Skin epidermis (tissue), 12 donors: ENCODE data around the gene AIDA.
"Not testable (repeated sequence)": the region's sequence is repeated elsewhere in the genome, so short reads cannot be mapped to it uniquely, and the experiment has no call there.

Experiments
- H3K27ac ChIP-seq, 21 experiments: fragments of 200-600 bp; sonication (generic) in 11 of 21; one replicate each; pipeline ENCODE4 v1.5.0; 2020; ENCODE audit warnings: mild to moderate bottlenecking in 3 of 21, inconsistent platforms in 2 of 21, moderate library complexity in 2 of 21
- H3K4me3 ChIP-seq, 7 experiments: fragments of 200-600 bp; sonication (generic) in 2 of 7; one replicate each; pipeline ENCODE4 v1.5.0; 2020; ENCODE audit warnings: inconsistent platforms in 2 of 7, mild to moderate bottlenecking in 2 of 7, moderate library complexity in 1 of 7

The AIDA gene, protein sequence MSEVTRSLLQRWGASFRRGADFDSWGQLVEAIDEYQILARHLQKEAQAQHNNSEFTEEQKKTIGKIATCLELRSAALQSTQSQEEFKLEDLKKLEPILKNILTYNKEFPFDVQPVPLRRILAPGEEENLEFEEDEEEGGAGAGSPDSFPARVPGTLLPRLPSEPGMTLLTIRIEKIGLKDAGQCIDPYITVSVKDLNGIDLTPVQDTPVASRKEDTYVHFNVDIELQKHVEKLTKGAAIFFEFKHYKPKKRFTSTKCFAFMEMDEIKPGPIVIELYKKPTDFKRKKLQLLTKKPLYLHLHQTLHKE

GRCh38 chr1:222712253-222713090, at the start of gene AIDA, which contains the start of gene BROX:
Gene AIDA (minus strand): TSS chr1:222712491. CDS start chr1:222712317, 174 bp downstream.
Gene BROX (plus strand): TSS chr1:222712564. CDS start chr1:222715700, 3,136 bp downstream.
- Histone ChIP-seq H3K27ac (peak within 1 kb of the TSS; percentile 87 to 100 (median 98)), H3K4me3 (peak within 1 kb of the TSS; percentile 60 to 93 (median 80))

GRCh38 chr1:222761083-222761482, 48.8 kb upstream of the AIDA start:
- no peak overlapping the region for H3K4me3 ChIP-seq
- H3K27ac ChIP-seq = peak overlapping the region in 1 of 21 experiments; percentile 22

DNA sequence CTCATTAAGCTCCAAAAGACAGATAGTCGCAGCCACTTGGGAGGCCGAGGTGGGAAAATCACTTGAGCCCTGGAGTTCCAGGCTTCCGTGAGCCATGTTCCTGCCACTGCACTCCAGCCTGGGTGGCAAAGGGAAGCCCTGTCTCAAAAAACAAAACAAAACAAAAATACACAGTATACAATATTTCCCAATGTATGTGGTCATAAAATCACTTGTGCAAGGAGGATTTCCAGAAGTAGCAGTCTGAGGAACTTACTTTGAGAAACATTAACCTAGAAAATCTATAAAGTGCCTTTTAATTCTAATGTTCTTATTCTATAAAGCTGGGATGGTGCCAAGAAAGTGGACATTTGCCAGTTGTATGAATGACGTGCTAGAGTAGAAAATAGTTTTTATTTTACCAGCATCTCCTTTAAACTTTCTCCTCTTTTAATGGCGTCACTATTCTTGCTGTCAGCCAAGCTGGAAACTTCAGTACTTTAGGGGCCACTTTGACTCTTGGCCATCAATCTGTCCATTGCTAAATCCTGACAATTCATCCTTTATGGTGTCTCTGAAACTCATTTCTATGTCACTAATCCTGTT, 47.3 kb upstream of the AIDA start:
- H3K4me3 ChIP-seq = no peak overlapping the region
- peak overlapping the region in 1 of 21 experiments; percentile 26 for H3K27ac ChIP-seq

DNA sequence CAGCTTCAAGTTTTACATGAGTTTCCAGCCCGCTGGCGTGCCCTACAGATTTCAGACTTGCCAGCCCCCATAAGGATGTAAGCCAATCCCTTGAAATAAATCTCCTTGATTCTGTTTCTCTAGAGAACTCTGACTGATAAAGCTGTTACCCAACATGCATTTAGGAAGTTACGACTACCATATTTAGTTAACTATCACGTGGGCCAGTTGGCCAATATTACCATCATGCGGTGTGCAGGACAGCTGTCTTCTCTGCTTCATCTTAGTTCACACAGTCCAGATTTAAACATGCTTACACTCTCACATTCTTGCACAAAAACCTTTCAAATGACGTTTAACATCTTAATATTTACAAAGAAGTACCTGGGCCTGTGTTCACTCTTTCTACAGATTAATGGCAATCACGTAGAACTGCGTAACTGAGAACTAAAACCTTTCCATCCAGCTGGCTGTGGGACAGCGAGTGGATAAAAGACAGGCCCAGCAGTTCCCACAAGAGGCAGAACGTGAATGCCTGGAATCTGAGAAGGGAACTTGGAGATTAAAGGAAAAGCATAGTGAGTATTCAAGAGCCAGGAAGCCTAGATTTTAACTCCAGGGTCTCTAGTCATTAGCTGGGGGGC, 45.5 kb upstream of the AIDA start:
- Histone ChIP-seq H3K4me3 (no peak overlapping the region), H3K27ac (no peak overlapping the region)

DNA sequence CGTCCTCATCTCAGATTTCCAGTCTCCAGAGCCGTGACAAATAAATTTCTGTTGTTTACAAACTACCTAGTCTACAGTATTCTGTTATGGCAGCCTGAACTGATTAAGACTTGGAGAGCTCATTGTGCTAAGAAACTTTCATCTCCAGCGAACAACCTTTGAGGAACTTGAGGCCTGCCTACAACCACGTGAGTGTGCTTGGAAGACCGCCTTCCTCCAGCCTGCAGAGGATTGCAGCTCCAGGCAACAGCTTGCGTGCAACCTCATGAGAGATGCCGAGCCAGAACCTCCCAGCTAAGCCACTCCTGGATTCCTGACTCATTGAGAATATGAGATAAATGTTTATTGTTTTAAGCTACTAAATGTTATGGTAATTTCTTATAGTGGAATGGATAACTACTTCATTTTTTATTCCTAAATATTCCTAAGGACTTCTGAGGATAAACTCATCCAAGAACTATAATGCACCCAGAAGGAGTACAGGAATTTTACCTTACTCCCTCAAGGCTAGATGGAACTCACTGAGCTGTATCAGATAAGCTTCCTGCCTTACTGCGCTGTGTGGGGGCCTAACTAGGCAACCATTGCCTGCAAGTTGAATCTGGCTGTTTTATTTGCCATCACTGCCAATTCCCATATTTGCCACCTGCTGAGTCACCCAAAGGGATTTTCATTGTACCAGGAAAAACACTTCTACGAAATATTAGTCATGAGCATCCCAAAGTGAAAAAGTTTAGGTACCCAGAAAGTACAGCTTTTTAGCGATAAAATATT, 42.3 kb upstream of the AIDA start:
- Histone ChIP-seq H3K4me3 (no peak overlapping the region), H3K27ac (peak overlapping the region in 6 of 21 experiments; percentile 4 to 43 (median 14))

DNA sequence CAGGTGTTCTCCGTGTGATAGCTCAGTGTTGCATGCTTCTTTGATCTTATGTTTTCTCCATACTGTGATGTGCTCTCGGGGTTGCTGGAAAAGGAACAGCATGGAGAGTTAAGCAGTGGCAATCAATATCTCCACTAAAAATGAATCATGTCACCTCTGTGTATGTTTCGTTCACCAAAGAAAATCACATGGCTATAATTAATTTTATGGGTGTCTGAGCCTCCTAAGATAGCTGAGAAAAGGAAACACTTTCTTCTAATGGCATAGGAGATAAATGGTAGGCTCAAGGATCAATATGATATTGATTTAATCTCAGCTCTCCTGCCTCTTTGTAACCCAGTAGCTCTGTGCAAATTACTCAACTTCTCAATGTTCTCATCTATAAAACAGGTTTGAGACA, 39.0 kb upstream of the AIDA start:
- Histone ChIP-seq H3K4me3 (no peak overlapping the region), H3K27ac (no peak overlapping the region)

DNA sequence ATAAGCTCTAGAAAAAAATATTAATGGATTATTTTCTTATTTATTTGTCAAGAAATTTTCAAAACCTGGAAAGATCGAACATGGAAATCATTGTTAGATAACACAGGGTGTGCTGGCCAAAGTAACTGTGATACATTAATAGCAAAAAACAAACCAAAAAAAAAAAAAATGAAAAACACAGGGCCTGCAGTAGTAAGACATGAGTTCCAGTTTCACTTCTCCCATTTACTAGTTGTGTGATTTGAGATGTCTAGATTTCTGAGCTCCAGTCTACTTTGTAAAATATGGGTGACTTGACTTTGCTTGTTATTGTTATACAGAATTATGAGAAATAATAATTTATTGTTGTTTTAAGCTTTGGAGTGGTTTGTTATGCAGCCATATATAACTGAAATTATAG, 38.4 kb upstream of the AIDA start:
- no peak overlapping the region for H3K27ac ChIP-seq
- H3K4me3 ChIP-seq = no peak overlapping the region

- no peak overlapping the region for H3K4me3 ChIP-seq
- no peak overlapping the region for H3K27ac ChIP-seq
Measured at GRCh38 chr1:222749927-222750326, 37.6 kb upstream of the AIDA start.

GRCh38 chr1:222741630-222742457, 29.6 kb upstream of the AIDA start:
- not testable (repeated sequence) for H3K4me3 ChIP-seq, H3K27ac ChIP-seq

- Histone ChIP-seq H3K4me3 (no peak overlapping the region), H3K27ac (no peak overlapping the region)
Measured at GRCh38 chr1:222739929-222740328, 27.6 kb upstream of the AIDA start.

DNA sequence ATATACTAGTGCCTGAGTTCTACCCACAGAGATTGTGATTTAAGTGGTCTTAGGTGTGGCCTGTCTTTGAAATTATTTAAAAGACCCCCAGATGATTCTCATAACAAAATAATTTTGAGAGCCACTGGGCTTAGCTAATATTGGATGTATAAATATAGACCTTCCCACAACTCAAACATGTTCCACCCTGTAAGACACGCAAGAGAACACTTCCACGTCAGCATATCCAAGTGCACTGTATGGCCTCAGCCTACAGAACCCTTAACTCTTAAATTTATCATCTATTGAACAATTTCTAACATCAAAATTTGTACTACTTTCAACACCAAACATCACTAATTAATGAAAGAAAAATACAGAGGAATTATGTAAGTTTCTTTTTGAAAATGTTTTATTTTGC, 27.2 kb upstream of the AIDA start:
- H3K27ac ChIP-seq = no peak overlapping the region
- H3K4me3 ChIP-seq = no peak overlapping the region

- no peak within 1 kb of the TSS for H3K27ac ChIP-seq
Measured at GRCh38 chr1:222736972-222737371, 24.7 kb upstream of the AIDA start, which contains the start of gene FAM177B. Gene FAM177B (plus strand): TSS chr1:222737202. CDS start chr1:222746546, 9,344 bp downstream.

DNA sequence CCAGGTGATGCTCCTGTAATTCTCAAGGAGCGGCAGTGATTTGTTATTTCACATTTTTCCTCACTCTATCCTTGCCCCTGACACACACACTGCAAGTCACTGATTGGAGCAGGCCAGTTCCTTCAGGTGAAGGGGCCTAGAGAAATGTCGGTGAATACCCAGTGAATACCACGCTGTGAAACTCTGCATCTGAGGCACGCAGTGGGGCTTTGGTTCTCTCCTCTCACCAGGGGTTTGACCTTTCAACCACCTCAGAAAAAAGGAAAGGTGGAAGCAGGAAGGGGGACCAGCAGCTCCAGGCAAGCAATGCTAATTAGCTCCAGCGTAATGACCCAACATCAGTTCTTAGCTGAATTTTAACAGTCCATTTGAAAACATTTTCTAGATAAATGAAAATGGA, 24.2 kb upstream of the AIDA start:
- Histone ChIP-seq H3K27ac (no peak overlapping the region), H3K4me3 (no peak overlapping the region)

More at GRCh38 chr1:222736972-222737371, 24.7 kb upstream of the AIDA start, which contains the start of gene FAM177B:
- H3K4me3 ChIP-seq = no peak within 1 kb of the TSS

DNA sequence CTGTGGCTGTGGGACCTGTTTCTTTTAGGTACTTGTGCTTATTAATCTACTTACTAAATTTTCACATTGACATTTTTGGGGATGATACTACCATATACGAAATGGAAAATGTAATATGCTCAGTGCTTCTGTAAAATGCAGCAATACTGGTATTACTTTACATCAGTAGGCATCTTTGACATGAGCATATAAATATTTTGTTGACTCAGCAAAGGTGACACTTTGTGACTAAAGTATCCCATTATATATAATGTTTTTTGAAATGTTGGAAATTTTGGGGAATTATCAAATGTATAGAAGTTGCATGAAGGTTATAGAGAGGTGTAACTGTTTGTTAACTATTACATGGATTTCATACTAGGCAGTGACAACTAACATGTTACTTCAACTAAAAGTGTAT, 22.4 kb upstream of the AIDA start:
- H3K27ac ChIP-seq = no peak overlapping the region

GRCh38 chr1:222732216-222733159, 20.2 kb upstream of the AIDA start:
- no peak overlapping the region for H3K4me3 ChIP-seq
- H3K27ac ChIP-seq = no peak overlapping the region

More for the DNA sequence above, 22.4 kb upstream of the AIDA start:
- no peak overlapping the region for H3K4me3 ChIP-seq

- Histone ChIP-seq H3K4me3 (no peak overlapping the region), H3K27ac (no peak overlapping the region)
Measured at GRCh38 chr1:222730866-222731265, 18.6 kb upstream of the AIDA start.

DNA sequence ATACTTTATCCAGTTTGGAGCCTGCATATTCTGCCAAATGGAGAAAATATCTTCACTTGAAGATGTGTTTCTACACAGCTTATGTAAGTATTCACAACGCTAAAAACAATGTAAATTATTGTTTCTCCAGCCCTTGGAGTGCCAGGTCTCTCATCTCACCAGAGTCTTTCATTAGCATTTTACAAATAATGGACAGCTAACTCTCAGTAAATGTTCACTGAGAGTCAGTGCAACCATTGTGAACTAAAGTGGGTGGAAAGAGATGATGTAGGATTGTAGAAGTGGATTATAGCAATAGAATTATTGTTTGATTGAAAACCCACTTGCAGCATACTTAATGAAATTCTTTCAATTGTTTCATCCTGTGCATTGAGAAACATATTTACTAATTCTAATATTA, 16.5 kb upstream of the AIDA start:
- Histone ChIP-seq H3K27ac (no peak overlapping the region), H3K4me3 (no peak overlapping the region)
